PC-3 (cell line): Measurements from ENCODE around the gene RC3H1.

Experiments used
- EZH2phosphoT487 ChIP-seq: fragments of 300-600 bp; sonication (generic); IDR thresholded peaks from 2 replicates; pipeline ENCODE4 v1.6.1; 2018; ENCODE audit warnings: mild to moderate bottlenecking, antibody characterized with exemption, low read length, borderline replicate concordance
- TF ChIP-seq, protein P1 (sequence below): fragments of 300-600 bp; sonication (generic); conservative IDR thresholded peaks from 2 replicates; pipeline ENCODE4 v1.5.1; 2017; ENCODE audit warnings: antibody characterized with exemption, low read depth, mild to moderate bottlenecking, low read length

DNA sequence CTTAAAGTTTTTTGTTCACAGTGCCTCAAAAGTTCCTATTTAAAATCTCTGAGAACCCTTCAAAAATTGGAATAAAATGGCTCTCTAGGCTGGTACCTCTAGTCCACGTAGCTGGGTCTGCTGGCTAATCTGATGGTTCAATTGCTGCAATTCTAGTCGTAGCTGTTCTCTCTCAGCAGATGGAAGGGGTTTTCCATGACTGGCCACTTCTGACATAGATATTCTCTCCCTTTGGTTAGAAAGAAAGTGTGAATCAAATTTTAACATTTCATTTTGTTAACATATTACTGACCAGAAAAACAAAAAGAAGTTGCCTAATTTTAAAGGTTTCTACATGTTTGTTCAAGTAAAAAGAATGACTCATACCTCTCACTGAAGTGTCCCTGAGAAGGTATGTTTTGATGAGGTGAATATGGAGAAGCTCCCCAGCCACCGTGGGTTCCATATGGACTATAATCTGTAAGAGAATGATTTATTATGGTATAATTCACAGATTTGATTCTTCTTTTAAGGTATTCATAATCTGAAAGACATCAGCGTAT lies 75.7 kb downstream of the RC3H1 start:
- TF ChIP-seq, protein P1, sequence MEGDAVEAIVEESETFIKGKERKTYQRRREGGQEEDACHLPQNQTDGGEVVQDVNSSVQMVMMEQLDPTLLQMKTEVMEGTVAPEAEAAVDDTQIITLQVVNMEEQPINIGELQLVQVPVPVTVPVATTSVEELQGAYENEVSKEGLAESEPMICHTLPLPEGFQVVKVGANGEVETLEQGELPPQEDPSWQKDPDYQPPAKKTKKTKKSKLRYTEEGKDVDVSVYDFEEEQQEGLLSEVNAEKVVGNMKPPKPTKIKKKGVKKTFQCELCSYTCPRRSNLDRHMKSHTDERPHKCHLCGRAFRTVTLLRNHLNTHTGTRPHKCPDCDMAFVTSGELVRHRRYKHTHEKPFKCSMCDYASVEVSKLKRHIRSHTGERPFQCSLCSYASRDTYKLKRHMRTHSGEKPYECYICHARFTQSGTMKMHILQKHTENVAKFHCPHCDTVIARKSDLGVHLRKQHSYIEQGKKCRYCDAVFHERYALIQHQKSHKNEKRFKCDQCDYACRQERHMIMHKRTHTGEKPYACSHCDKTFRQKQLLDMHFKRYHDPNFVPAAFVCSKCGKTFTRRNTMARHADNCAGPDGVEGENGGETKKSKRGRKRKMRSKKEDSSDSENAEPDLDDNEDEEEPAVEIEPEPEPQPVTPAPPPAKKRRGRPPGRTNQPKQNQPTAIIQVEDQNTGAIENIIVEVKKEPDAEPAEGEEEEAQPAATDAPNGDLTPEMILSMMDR = no peak
- TF ChIP-seq EZH2phosphoT487 = no peak
